C4-2B (cell line): ENCODE data around the gene DAZL.
"Not testable (repeated sequence)": the region's sequence is repeated elsewhere in the genome, so short reads cannot be mapped to it uniquely, and the experiment has no call there.

Source experiments
- CTCF ChIP-seq: fragments of 450-650 bp; conservative IDR thresholded peaks from 2 replicates; pipeline ENCODE4 v1.5.1; 2017; ENCODE audit warnings: mild to moderate bottlenecking
- ZFX ChIP-seq: fragments of 450-650 bp; IDR thresholded peaks from 2 replicates; pipeline ENCODE4 v1.6.1; 2017

- not testable (repeated sequence) for TF ChIP-seq CTCF, ZFX
These were observed 11.9 kb upstream of the DAZL start for GRCh38 chr3:16617155-16617554.
